GM23248 (cell line): ENCODE data around the gene PDRG1.

ENCODE experiments used
- EZH2 ChIP-seq: fragments of 200-600 bp; sonication (generic); IDR thresholded peaks from 2 replicates; pipeline ENCODE4 v1.6.1; 2018; ENCODE audit warnings: antibody characterized with exemption, mild to moderate bottlenecking; ENCODE audit not compliant: insufficient read depth, poor library complexity, severe bottlenecking
- EZH2phosphoT487 ChIP-seq: fragments of 200-600 bp; sonication (generic); IDR thresholded peaks from 2 replicates; pipeline ENCODE4 v1.6.1; 2018; ENCODE audit warnings: antibody characterized with exemption, moderate library complexity, mild to moderate bottlenecking, low read depth; ENCODE audit not compliant: insufficient read depth

GRCh38 chr20:31992086-31992485 lies 40.2 kb upstream of the PDRG1 start:
- TF ChIP-seq EZH2phosphoT487 (no peak), EZH2 (no peak)
